ENCODE measurements around the gene PAGR1. TPM values are rescaled to one million over a fixed set of nuclear protein-coding genes. Genes with fewer than 3 reads are reported as not detected.

PAGR1 gene
- total and polyA plus RNA-seq, 2 donors (not counting 1 experiment from before 2014, with no cell fraction given) = 17.8 to 28.4 TPM

DNA sequence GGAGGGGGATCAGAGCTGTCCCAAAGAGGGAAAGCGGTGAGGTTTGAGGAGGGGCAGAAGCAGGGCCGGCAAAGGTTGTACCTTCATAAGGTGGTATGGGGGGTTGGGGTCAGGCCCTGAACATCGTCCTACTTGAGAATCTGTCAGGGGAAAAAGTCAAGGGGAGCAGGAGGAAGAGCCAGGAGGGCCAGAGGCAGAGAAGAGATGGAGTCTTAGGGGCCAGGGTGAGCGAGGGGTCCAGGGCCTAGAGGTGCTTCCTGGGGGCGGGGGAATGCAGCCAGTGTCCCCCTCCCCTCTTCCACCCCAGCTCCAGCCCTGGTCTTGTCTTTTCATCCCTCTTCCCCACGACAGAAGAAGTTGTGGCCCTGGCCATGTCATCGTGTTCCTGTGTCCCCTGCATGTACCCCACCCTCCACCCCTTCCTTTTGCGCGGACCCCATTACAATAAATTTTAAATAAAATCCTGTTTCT lies 5.2 kb upstream of the PAGR1 start:
- H3K4me2 ChIP-seq (replicated peaks; ENCODE audit: low read depth, low read length, poor library complexity, severe bottlenecking) = peak overlapping the region; percentile 99
- H3K79me2 ChIP-seq (ENCODE audit: control insufficient read depth, insufficient read depth, low read length) = peaks cover 34% of the 10 kb centered on the region
- H3K9me3 ChIP-seq (ENCODE audit: control extremely low read depth in 1 of 3, control insufficient read depth in 2 of 3, insufficient read depth in 1 of 3, low read length in 2 of 3) = peaks cover 0 to 5% (median 0%) of the 10 kb centered on the region in 3 donors
- H3K27ac ChIP-seq (ENCODE audit: low read length in 2 of 2) = no peak overlapping the region
- H2AFZ ChIP-seq (ENCODE audit: insufficient read depth, low read depth, low read length, poor library complexity, severe bottlenecking) = no peak overlapping the region
- peaks cover 39% of the 10 kb centered on the region for H4K20me1 ChIP-seq (ENCODE audit: control insufficient read depth, insufficient read depth, low read length, poor library complexity, severe bottlenecking)
- 51% methylated on average over 8 of the region's 9 CpGs for WGBS (ENCODE audit: insufficient coverage)
- H3K4me3 ChIP-seq (ENCODE audit: control extremely low read depth in 1 of 5, extremely low read depth in 1 of 5, insufficient read depth in 1 of 5, low read depth in 2 of 5, low read length in 4 of 5) = peak overlapping the region in 4 of 5 experiments; percentile 35 to 69 (median 50)
- peak overlapping the region; percentile 68 for H3K9ac ChIP-seq (ENCODE audit: low read length)
- TF ChIP-seq, protein P1, sequence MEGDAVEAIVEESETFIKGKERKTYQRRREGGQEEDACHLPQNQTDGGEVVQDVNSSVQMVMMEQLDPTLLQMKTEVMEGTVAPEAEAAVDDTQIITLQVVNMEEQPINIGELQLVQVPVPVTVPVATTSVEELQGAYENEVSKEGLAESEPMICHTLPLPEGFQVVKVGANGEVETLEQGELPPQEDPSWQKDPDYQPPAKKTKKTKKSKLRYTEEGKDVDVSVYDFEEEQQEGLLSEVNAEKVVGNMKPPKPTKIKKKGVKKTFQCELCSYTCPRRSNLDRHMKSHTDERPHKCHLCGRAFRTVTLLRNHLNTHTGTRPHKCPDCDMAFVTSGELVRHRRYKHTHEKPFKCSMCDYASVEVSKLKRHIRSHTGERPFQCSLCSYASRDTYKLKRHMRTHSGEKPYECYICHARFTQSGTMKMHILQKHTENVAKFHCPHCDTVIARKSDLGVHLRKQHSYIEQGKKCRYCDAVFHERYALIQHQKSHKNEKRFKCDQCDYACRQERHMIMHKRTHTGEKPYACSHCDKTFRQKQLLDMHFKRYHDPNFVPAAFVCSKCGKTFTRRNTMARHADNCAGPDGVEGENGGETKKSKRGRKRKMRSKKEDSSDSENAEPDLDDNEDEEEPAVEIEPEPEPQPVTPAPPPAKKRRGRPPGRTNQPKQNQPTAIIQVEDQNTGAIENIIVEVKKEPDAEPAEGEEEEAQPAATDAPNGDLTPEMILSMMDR (IDR thresholded peaks at IDR 0.05) = no peak
- no peak for TF ChIP-seq EZH2 (IDR thresholded peaks at IDR 0.05; ENCODE audit: borderline replicate concordance, insufficient read depth, low read depth, low read length, poor library complexity, severe bottlenecking)
- CTCF ChIA-PET = interaction anchor here (0.6 to 1.2 kb wide), 3 partner anchors 9 to 137 kb away, joined by 3 to 4 read pairs (median 3); partner anchors contain the start of gene MVP
- Mint-ChIP-seq H3K27ac (peak overlapping the region; percentile 76), H3K27me3 (no peaks in the 10 kb centered on the region), H3K4me3 (peak overlapping the region; percentile 88), H3K4me1 (peaks cover 52% of the 10 kb centered on the region), H3K9me3 (ENCODE audit: insufficient read depth) (no peaks in the 10 kb centered on the region)
- H3K4me1 ChIP-seq (ENCODE audit: control insufficient read depth in 2 of 2, insufficient read depth in 2 of 2, low read length in 2 of 2) = peaks cover 57 to 63% of the 10 kb centered on the region in 2 donors
- intact Hi-C loops (cut with micrococcal nuclease) = loop anchor here (10.0 kb wide), 1 partner anchor 216 kb away; no protein-coding TSS in a partner anchor
- ATAC-seq (ENCODE audit: low read depth) = no peak
- DNase-seq = no peak
- peaks cover 0 to 13% (median 5%) of the 10 kb centered on the region in 4 experiments for H3K27me3 ChIP-seq (replicated peaks in 1 of 4; ENCODE audit: control extremely low read depth in 1 of 4, control insufficient read depth in 3 of 4, insufficient read depth in 4 of 4, low read length in 3 of 4)
- H3K36me3 ChIP-seq (replicated peaks in 1 of 2; ENCODE audit: control extremely low read depth in 1 of 2, control insufficient read depth in 1 of 2, extremely low read depth in 1 of 2, insufficient read depth in 2 of 2, low read length in 1 of 2) = peaks cover 2 to 18% of the 10 kb centered on the region in 2 experiments
- POLR2A ChIA-PET = interaction anchor here (0.5 kb wide), 1 partner anchor 192 kb away, joined by 3 read pairs; no protein-coding TSS in a partner anchor
